GM18858 (cell line): Measurements from ENCODE around the gene ARHGAP22.

ENCODE experiments used
- ATAC-seq: cut with Tn5 transposase; IDR thresholded peaks from one replicate; pipeline ENCODE4 v1.9.1; 2021; ENCODE audit not compliant: unreplicated experiment

ARHGAP22 gene

GRCh38 chr10:48589266-48589665, 15.6 kb downstream of the ARHGAP22 start:
- ATAC-seq: no peak

DNA sequence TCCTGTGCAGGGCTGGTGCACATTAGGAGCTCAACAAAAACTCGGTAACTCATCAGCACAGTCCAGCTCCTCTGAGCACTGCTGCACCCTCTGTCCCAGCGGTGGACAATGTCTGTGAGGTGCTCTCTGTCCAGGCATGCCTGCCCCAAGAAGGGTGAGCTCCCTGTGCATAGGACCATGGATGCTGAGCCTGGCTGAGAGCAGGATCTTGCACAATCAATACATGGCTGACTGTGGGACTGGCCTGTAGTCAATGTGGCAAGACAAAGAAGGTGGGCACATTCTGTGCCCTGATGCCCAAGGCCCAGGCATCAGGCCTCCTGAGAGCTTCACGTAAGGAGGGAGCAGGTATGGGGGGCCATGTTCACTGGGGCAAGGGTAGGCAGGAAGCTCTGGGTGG, 17.1 kb downstream of the ARHGAP22 start:
- ATAC-seq: no peak

DNA sequence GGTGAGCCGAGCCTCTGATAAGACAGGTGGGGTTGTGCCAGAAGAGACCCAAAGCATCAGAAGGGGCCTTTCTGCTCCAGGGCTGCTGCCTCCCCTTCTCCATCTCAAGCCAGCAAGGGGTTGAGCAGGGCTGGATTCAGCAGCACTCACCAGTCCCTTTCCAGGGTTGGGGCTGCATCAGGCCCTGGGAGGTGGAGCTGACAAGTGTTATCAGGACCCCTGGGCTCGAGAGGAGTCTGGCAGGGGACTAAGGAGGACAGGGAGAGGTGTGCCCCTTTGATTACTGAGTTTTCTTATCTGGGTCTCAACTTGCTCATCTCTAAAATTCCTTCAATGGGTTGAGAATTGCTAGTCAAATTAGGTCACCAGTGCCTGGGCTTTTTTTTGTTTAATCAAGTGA, 17.8 kb downstream of the ARHGAP22 start:
- no peak for ATAC-seq

- ATAC-seq: no peak
Measured at GRCh38 chr10:48582970-48583369, 21.9 kb downstream of the ARHGAP22 start.

DNA sequence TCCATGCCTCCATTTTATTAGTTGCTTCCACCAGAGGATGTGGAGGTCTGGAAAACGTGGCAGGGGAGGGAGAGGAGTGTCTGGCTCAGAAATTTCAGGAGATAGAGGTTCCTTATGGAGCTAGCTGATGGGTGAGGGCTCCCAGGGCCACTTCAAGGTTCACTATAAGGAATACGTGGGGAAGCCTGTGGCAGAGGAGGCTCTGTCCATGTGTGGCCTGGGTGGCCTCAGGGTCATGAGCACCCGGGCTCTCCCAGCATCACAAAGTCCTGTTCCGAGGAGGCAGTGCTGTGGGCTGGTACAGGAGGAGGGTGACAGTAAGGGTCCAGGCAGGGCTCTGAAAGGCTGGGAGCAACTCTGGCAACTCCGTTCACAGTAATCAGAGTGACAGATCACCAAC, 24.6 kb downstream of the ARHGAP22 start:
- no peak for ATAC-seq

DNA sequence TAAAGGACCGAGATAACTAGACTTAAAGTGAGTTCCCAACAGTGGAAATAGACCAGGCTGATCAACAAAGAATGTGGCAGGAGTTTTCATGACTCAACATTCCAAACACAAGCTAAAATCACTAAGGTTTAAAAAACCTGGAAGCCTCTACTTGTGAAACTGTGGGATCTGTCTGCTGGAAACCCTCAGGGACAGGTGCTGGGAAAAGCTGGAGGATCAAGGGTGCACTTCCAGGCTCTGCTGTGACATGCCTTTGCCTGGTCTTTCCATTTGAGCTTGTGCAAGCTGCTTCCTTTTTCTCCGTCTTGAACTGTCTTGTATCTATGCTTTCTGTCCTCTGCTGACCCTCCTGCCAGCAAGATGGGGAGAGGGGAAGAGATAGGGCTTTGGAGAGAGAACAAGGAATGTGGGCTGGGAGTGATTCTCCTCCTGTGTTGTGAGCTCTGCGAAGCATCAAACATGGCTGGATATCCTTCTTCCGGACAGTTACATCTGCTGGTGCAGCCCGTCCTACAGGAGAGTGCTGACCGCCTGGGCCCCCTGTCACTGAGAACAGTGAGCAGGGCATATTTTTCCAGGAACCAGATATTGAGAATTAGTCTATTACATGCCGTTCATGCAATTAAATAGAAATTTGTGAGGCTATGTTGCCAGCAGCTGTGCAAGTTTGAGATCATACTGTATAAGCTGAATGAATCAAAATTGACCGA, 25.5 kb downstream of the ARHGAP22 start:
- ATAC-seq: no peak

DNA sequence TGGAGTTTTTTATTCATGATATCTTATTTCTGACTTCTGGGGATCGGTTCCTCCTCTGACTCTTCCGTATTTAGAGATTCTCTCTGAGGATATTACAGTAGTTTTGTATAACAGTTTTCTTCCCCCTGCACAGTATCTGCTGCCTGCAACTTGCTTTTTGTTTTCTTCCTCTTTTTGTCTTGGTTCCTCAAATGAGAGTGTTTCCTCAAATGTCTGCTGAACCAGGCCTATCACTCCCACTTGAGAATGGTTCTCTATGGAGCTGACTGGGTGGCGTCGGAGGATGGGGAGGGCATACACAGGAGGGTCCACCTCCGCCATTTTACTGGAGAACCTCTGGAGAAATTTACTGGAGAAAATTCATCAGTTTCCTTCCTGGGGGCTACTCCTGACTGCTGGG, 27.7 kb downstream of the ARHGAP22 start:
- peak; percentile 54 for ATAC-seq

GRCh38 chr10:48576501-48576900, 28.4 kb downstream of the ARHGAP22 start:
- no peak for ATAC-seq

- no peak for ATAC-seq
Measured at GRCh38 chr10:48575901-48576300, 29.0 kb downstream of the ARHGAP22 start.

GRCh38 chr10:48574817-48575380, 30.0 kb downstream of the ARHGAP22 start:
- no peak for ATAC-seq

DNA sequence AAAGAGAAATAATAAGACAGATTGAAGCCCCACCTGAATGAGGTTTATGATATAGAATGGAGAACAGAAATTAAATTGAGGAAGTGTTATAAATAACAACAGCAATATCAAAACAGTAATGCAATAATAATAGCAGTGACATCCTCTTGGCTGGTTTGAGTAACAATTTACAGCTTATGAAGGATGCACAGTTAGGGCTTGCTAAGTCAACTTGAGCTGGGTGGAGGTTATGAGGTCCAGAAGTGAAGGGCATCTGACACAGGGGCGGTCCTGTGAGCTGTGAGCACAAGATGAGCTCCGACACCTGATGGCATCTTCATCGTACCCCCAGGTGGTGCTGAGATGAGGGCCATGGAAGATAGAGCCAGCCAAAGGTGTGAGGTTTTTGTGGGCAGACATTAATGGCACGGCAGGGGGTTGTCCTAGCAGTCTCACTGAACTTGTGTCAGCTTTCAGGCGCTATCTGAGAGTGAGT, 30.5 kb downstream of the ARHGAP22 start:
- no peak for ATAC-seq

DNA sequence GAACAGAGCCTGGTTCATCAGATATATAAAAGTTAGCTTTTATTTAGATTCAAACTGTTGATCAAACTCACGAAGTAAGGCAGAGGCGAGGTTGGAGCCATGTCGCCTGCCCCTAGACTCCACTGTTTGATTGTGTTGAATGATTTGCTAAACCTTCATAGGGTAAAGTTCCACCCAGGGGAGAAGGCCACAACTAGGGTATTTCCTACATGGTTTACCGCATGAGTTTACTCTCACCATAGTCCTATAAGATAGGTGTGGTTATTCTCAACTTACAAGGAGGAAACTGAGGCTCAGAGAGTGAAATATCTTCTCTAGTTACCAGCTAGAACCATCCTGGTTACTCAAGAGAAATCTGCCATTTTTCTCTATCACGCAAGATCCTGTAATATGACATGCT, 31.8 kb downstream of the ARHGAP22 start:
- no peak for ATAC-seq

DNA sequence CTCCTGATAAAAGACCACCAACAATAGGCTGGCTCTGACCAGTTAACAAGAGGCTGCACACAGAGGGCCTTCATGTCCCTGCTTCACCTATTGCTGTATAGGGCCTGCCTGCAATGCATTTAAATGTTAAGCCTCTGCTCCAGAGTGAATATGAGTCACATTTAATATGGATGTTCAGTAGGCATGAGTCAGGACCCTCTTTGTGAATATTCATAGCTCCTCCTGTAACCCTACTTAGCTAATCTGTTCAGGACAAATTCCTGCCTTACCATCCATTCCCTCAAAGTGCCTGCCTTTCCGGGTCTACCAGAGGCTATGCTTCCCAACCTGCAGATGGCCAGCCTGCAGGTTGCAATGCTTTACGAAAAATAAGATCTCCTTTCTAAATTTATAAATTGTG, 32.5 kb downstream of the ARHGAP22 start:
- ATAC-seq: no peak

GRCh38 chr10:48568546-48568945, 36.3 kb downstream of the ARHGAP22 start:
- no peak for ATAC-seq

DNA sequence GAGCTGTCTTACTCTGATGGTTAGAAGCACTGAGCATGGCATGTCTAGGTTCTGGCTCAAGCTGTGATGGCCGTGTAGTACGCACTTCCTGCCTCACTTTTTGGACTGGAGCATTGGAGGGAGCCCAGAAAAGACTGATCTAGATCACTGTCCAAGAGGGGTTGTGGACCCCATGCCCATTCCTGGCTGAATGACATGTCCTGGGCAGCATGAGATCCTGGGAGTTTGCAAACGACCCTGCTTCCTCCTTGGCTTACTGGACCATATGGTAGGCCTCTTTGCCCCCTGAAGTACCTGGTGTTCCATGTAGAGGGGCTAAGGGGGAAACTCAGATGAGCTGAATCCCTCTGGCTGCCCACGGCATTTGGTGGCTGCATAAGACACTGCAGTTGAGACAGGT, 36.7 kb downstream of the ARHGAP22 start:
- no peak for ATAC-seq

DNA sequence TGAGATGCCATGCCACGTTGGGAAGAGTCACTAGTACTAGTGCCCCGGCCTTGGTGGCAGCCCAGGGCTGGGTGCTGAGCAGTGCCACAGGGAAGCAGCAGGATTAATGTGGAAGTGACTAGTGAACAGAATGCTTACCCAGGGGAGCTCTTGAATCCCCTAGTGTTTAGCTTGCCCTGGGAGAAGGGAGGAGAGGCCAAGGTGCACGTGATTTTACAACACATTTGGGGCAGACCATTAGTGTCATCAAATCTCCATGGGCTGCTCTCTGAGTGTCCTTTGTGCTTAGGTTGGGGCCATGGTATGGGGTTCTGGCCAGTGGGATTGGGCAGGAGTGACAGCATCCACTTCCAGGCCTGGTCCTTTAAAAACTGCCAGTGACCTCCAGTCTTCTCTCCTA, 37.5 kb downstream of the ARHGAP22 start:
- no peak for ATAC-seq

- no peak for ATAC-seq
Measured at GRCh38 chr10:48564466-48565160, 40.3 kb downstream of the ARHGAP22 start.

DNA sequence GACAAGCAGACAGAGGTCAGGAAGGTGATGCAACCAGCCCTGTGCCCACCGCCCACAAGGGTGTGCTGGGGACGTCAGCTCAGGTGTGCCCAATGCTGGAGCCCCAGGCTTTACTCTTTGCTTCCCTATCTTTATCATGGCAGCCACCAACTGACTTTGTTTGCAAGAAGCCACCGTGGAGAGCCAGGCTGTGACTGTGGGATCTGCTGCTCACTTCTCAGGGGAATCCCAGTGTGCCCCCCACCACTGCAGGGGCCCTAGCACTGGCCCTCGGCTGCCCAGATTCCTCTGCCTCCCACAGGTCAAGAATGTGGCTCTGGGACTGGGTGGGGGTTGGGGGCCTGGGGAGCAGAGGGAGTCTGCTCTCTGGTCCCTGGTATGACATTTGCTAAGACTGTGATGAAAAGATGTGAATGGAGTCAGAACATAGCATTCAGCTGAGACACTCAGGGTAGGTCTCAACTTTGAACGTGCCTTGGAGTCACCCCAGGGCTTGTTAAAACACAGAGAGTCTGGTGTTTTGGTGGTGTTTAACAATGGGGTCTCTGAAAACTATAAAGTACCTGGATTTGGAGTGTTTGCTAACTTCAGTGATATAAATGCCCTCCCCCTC, 47.3 kb downstream of the ARHGAP22 start:
- ATAC-seq: no peak

GRCh38 chr10:48556713-48557112, 48.2 kb downstream of the ARHGAP22 start:
- no peak for ATAC-seq

- ATAC-seq: no peak
Measured at GRCh38 chr10:48556065-48556464, 48.8 kb downstream of the ARHGAP22 start.

DNA sequence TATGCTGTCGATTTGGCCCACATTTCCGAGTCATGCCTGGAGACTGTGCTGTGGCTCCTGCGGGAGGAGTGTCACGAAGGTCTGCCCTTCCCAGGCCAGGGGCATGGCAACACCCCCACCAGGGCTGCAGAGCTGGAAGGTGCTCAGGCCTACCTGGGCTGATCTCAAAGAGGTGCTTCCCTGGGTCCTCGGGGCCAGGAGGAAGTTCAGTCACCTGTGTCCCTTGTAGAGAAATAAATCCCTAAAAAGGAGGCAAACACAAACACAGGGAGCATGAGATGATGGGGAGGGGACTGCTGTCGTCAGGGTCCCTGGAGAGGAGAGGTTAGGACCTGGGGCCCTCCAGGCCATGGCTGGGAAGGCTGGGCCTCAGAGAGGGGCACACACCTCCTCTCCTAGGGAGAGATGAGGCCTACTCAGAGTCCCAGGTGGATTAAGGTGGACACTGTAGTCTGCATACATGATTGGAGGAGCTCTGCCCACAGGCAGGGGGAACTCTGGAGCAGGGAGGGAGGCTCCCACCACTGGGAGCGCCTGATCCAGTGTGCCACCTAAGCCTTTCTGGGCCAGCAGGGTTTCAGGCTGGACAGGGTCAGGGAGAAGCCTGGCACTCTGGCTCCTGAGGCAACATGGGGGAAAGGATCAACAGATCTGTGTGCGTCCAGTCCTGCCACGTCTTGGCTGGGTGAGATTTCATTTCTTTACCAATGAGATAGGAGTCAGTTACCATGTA, 49.4 kb downstream of the ARHGAP22 start:
- ATAC-seq: no peak
